ENCODE measurements around the gene DISC1.

Gene DISC1

DNA sequence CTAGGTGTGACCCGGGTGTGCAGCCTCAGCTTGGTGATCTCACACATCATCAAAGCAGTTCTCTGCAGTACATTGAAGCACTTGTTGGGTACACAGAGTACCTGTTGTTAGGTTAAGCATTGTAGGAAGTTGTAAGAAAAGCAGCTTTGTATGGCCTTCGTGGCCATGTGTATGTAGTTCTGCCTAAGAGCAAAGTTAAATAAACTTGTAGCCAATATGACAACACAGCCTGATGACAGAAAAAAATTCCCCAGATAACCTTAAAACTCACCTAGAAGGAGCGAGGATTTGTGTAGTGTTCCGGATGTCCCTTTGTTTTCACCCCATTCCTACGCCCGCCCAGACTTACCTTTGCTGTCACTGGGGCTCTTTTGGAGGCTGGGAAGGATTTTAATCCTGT is 48.0 kb downstream of the DISC1 start:
- DNase-seq = no peak

DNA sequence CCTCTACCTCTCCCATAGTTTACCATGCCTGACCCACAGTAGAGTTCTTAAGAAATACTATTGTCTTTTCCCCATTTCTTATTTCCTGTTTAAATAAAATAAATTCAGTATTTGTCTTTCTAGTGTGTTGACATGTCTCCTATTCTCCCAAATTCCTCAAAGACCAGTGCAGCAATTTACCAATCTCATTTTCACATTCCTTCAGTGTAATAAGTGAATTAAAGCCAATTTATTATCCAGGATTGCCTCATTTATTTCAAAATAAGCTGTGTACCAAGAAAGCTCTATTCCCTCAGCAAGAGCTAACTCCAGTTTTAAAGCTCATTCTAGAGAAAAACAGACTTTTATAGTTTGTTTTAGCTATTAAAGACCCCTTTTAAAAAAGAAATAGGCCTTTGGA is 49.9 kb downstream of the DISC1 start:
- no peak for DNase-seq

DNA sequence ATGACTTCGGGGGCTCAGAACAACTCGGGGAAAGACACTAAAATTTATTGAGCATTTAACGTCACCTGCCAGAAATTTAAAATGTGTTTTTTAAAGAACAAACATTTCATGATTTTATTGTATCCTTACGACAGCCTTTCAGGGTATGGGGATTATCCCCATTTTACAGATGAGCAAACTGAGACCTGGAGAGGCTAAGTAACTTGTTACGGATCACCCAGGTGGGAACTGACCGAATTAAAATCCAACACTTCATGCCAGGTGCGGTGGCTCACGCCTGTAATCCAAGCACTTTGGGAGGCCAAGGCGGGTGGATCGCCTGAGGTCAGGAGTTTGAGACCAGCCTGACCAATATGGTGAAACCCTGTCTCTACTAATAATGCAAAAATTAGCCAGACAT is 50.9 kb downstream of the DISC1 start:
- DNase-seq = no peak

- DNase-seq = no peak
Observed at GRCh38 chr1:231678011-231678432, 51.4 kb downstream of the DISC1 start.

DNA sequence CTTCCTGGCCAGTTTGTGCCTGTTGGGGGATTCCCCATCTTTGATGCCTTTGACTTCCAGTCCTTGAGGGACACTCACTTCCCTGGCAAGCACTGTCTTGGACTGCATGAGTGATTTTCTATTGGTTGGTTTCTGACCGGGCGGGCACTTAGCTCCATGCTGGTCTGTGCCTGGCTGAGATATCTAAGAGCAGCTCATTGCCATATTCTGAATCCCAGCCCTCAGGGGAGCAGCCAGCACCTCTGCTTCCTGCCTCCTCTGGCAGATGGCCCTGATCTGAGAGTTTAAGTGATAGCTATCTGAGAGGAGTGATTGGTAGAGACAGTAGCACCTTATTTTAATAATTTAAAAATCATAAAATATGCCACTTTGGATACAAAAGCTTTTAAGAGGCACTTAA is 52.5 kb downstream of the DISC1 start:
- DNase-seq = no peak

DNA sequence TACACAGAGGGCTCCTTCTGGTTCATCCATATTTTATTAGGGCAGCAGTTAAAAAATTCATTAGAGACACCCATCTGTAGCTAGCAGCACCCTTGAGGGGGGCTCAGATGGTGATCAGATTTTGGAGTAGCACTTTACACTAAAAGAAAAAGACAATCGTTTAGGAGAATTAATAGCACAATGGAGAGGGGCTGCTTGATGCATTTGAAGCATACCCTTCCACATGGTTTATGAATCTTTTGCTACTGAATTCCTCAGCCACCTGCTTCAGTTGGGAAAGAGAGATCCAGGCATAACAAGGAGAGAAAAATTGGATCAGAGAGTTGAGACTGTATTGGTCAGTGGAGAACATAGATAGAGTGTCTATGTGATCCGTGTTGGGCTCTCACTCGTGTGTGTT is 54.4 kb downstream of the DISC1 start:
- DNase-seq = no peak

DNA sequence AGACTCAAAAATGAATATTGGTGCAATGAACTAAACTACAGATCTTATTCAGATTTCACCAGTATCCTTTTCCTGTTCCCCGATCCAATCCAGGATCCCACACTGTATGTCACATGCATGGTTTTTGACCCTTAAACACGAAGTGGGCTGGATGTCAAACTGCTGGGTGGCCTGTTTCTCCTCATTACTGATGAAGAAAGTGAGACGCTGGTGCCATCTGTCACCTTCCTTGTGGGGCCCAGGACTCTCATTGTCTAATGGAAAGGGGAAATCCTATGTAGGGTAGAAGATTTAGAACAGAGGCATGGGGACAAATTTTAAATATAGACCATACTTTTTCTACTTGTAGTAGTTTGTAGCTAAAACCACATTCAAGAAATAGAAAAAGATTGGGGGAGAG is 56.2 kb downstream of the DISC1 start:
- DNase-seq = no peak

DNA sequence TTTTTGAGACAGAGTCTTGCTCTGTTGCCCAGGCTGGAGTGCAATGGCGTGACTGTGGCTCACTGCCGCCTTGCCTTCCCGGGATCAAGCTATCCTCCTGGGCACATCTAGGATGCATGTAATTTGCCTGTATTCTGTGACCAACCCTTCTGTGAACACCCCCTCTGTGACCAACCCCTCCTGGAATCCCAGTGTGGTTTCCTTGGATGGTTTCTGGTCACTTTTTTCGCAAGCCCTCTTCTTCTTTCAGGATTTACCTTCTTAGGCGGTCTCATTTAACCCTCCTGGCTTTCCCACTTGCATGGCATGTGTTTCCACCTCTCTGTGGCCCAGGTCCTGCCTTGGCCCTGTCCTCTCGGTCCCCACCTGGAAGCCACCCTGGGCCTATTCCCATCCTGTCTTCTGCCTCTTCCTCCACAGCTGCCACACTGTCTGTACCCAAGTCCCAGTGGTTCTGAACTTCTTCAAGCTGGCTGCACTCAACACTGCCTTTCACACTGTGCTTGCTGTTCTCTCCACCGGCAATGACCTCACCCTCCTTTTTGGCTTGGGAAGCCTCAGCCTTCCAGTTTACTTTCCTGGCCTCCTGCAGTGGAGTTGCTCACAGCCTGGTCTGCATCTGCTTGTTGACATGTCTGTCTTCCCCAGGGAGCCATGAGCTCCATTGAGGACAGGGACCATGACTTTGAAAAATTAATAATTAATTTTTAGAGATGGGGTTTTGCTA is 57.0 kb downstream of the DISC1 start:
- DNase-seq = no peak

GRCh38 chr1:231684356-231685244 is 58.0 kb downstream of the DISC1 start:
- no peak for DNase-seq

DNA sequence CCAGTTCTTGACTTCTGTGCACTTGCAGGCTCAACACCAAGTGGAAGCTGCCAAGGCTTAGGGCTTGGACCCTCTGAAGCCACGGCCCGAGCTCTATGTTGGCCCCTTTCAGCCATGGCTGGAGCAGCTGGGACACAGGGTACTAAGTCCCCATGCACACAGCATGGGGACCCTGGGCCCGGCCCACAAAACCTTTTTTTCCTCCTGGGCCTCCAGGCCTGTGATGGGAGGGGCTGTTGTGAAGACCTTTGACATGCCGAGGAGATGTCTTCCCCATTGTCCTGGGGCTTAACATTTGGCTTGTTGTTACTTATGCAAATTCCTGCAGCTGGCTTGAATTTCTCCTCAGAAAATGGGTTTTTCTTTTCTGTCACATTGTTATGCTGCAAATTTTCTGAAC is 59.8 kb downstream of the DISC1 start:
- no peak for DNase-seq

DNA sequence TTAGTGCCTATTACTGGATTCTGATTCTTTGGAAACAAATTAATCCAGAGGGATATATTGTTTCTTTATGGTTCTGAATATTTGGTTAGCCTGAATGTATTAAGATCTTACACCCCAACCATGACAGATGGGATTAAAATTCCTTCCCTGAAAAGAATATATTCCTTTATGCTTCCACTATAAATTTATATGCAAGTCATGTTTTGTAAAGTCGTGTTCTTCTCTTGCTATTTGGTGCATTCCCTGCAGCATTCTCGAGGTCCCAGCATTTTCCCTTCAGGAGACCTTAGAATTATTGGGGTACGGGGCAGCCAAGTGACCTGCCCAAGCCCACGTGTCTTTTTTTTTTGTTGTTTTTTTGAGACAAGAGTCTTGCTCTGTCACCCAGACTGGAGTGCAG is 62.4 kb downstream of the DISC1 start:
- no peak for DNase-seq

DNA sequence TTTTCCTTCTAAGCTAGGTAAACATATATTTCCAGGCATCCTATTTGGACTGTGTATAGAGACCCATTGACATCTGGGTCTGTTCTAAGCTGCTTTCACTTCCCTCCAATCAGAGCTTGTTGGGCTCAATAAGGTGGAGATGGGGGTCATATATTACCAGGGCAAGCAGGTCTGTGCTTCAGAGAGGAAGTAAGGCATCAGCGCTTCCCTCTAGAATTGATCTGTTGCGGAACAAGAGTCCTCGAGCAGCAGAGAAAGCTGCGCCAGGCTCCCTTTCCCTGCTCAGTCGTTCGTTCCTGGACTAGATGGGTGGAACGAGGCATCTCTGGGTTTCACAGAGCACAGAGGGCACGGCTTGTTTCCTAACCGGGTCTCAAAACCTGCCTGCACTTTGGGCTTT is 63.5 kb downstream of the DISC1 start:
- no peak for DNase-seq

- no peak for DNase-seq
Observed at GRCh38 chr1:231691618-231692259, 65.1 kb downstream of the DISC1 start.

GRCh38 chr1:231693361-231694074 is 66.9 kb downstream of the DISC1 start:
- no peak for DNase-seq

DNA sequence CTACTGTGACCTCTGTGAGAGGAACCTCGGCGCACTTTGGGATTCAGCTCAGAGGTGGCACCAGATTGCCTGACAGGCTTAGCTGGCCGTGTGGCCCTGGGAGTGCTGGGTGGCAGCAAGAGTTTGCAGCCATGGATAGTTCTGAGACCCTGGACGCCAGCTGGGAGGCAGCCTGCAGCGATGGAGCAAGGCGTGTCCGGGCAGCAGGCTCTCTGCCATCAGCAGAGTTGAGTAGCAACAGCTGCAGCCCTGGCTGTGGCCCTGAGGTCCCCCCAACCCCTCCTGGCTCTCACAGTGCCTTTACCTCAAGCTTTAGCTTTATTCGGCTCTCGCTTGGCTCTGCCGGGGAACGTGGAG is 67.5 kb downstream of the DISC1 start:
- DNase-seq = no peak

GRCh38 chr1:231694465-231695077 is 68.0 kb downstream of the DISC1 start:
- no peak for DNase-seq

GRCh38 chr1:231695439-231696255 is 69.1 kb downstream of the DISC1 start:
- no peak for DNase-seq

GRCh38 chr1:231699784-231700183 is 73.2 kb downstream of the DISC1 start:
- no peak for DNase-seq

- no peak for DNase-seq
Observed at GRCh38 chr1:231701306-231701705, 74.7 kb downstream of the DISC1 start.

DNA sequence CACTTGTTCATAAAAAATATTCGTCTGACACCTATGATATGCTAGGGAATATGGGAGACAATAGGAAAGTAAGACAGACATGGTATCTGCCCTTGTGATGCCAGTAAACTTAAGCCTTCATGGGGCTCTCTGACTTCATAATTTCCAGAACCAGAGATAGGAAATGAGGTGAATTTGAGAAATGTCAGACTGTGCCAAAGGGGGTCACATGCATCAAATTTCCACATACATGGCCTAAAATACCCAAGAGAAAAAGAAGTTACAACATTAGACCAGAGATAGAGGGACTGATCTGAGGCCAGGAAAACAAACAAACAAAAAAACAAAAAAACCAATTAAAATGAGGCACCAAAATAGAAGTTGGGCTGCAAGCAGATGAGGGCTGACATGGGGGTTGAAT is 75.7 kb downstream of the DISC1 start:
- no peak for DNase-seq

- DNase-seq = no peak
Observed at GRCh38 chr1:231702804-231703203, 76.2 kb downstream of the DISC1 start.
